ENCODE data around the gene RAPGEF1. TPM values are rescaled to one million over a fixed set of nuclear protein-coding genes. Genes with fewer than 3 reads are reported as not detected.

The RAPGEF1 gene
- 146 TPM for total RNA-seq
- long read RNA-seq, full-length matches to known transcripts: 3 of 213 reads
- long read RNA-seq, partial matches to known transcripts: 48 of 213 reads
- long read RNA-seq, other reads (novel, unspliced or antisense): 162 of 213 reads

- intact Hi-C loops (cut with DNase I): loop anchor here (5.0 to 10.0 kb wide), 2 partner anchors 85 to 148 kb away; no protein-coding TSS in a partner anchor
- peak within 1 kb of the TSS; percentile 91 for H3K27ac ChIP-seq
- peak; percentile 86 for DNase-seq
- H3K36me3 ChIP-seq: no peaks in the 10 kb centered on the region
- H3K9me3 ChIP-seq: no peaks in the 10 kb centered on the region
- H3K4me3 ChIP-seq: peak within 1 kb of the TSS; percentile 68
- H3K27me3 ChIP-seq (ENCODE audit: low read depth): no peaks in the 10 kb centered on the region
- peaks cover 48% of the 10 kb centered on the region for H3K4me1 ChIP-seq
- peak; percentile 76 to 95 for ATAC-seq
- TF ChIP-seq CTCF (IDR thresholded peaks at IDR 0.05): peak; percentile 79
These were observed at the start of gene RAPGEF1 for GRCh38 chr9:131739959-131740648. Gene RAPGEF1 (minus strand): TSS chr9:131740076. CDS start chr9:131739830, 246 bp downstream.

- ATAC-seq (no peak), DNase-seq (no peak)
- intact Hi-C loops (cut with DNase I): no loop called here
- no peaks in the 10 kb centered on the region for H3K9me3 ChIP-seq
- H3K4me1 ChIP-seq: no peaks in the 10 kb centered on the region
- H3K27me3 ChIP-seq (ENCODE audit: low read depth): peaks cover 42% of the 10 kb centered on the region
- no peak overlapping the region for H3K27ac ChIP-seq
- H3K4me3 ChIP-seq: no peak overlapping the region
- TF ChIP-seq CTCF (IDR thresholded peaks at IDR 0.05): no peak
- H3K36me3 ChIP-seq: no peaks in the 10 kb centered on the region
These were observed 49.0 kb upstream of the RAPGEF1 start for GRCh38 chr9:131788851-131789250.

- Histone ChIP-seq H3K4me1 (no peaks in the 10 kb centered on the region), H3K27me3 (ENCODE audit: low read depth) (peaks cover 39% of the 10 kb centered on the region), H3K36me3 (no peaks in the 10 kb centered on the region), H3K9me3 (no peaks in the 10 kb centered on the region), H3K4me3 (no peak overlapping the region), H3K27ac (no peak overlapping the region)
- intact Hi-C loops (cut with DNase I): no loop called here
- TF ChIP-seq CTCF (IDR thresholded peaks at IDR 0.05): no peak
- no peak for DNase-seq
- no peak for ATAC-seq
These were observed 48.0 kb upstream of the RAPGEF1 start for GRCh38 chr9:131787838-131788237.

GRCh38 chr9:131784748-131785501 is 45.0 kb upstream of the RAPGEF1 start:
- intact Hi-C loops (cut with DNase I): no loop called here
- TF ChIP-seq CTCF (IDR thresholded peaks at IDR 0.05): no peak
- Histone ChIP-seq H3K4me1 (no peaks in the 10 kb centered on the region), H3K4me3 (no peak overlapping the region), H3K27ac (no peak overlapping the region), H3K9me3 (no peaks in the 10 kb centered on the region), H3K36me3 (no peaks in the 10 kb centered on the region), H3K27me3 (ENCODE audit: low read depth) (peaks cover 32% of the 10 kb centered on the region)
- ATAC-seq (no peak), DNase-seq (no peak)

- intact Hi-C loops (cut with DNase I): no loop called here
- H3K27me3 ChIP-seq (ENCODE audit: low read depth): peaks cover 17% of the 10 kb centered on the region
- H3K4me1 ChIP-seq: no peaks in the 10 kb centered on the region
- H3K9me3 ChIP-seq: no peaks in the 10 kb centered on the region
- no peak overlapping the region for H3K4me3 ChIP-seq
- DNase-seq (no peak), ATAC-seq (no peak)
- H3K36me3 ChIP-seq: no peaks in the 10 kb centered on the region
- H3K27ac ChIP-seq: no peak overlapping the region
- TF ChIP-seq CTCF (IDR thresholded peaks at IDR 0.05): no peak
These were observed 41.2 kb upstream of the RAPGEF1 start for GRCh38 chr9:131781069-131781468.
